HCT116 (cell line): Measurements from ENCODE around the gene RNF126.
"Not testable (repeated sequence)": the region's sequence is repeated elsewhere in the genome, so short reads cannot be mapped to it uniquely, and the experiment has no call there.

ENCODE experiments used
- ATF3 ChIP-seq: IDR thresholded peaks from 2 replicates; pipeline ENCODE4 v1.6.1; 2012
- CTCF ChIP-seq, 3 experiments: fragments of 200-600 bp in 1 of 3; sonication (generic) in 1 of 3; IDR thresholded peaks in 2 of 3; conservative IDR thresholded peaks in 1 of 3; 2 replicates each; pipeline ENCODE4 v1.5.1; 2012 to 2017; ENCODE audit warnings: low read depth in 2 of 3, low read length in 2 of 3, antibody characterized with exemption in 1 of 3, borderline replicate concordance in 1 of 3, control low read depth in 1 of 3, mild to moderate bottlenecking in 1 of 3, mixed read lengths in 1 of 3, mixed run types in 1 of 3, moderate library complexity in 1 of 3; ENCODE audit not compliant: insufficient read depth in 1 of 3
- EZH2phosphoT487 ChIP-seq: fragments of 200-600 bp; IDR thresholded peaks from 2 replicates; pipeline ENCODE4 v1.6.1; 2018; ENCODE audit warnings: antibody characterized with exemption, borderline replicate concordance
- POLR2A ChIP-seq: IDR thresholded peaks from 2 replicates; pipeline ENCODE4 v1.7.0; 2011; ENCODE audit warnings: borderline replicate concordance; ENCODE audit not compliant: insufficient read depth, insufficient read length; ENCODE audit errors: extremely low read depth
- YY1 ChIP-seq: IDR thresholded peaks from 2 replicates; pipeline ENCODE4 v1.6.1; 2011; ENCODE audit warnings: low read length, low read depth, moderate library complexity, mild to moderate bottlenecking; ENCODE audit not compliant: insufficient replicate concordance; ENCODE audit errors: extremely low read depth
- ZFX ChIP-seq: fragments of 450-650 bp; IDR thresholded peaks from 2 replicates; pipeline ENCODE4 v1.6.1; 2017

GRCh38 chr19:698529-698928, 35.5 kb upstream of the RNF126 start:
- not testable (repeated sequence) for TF ChIP-seq EZH2phosphoT487; YY1; ATF3; CTCF (IDR thresholded peaks at IDR 0.05 in 2 of 3, conservative IDR thresholded peaks at IDR 0.05 in 1 of 3; ENCODE audit: borderline replicate concordance in 1 of 3, insufficient read depth in 1 of 3, low read depth in 2 of 3, low read length in 2 of 3); POLR2A; ZFX
